Measurements from ENCODE around the gene CPD.
A peak's percentile ranks its signal among the peaks of the same experiment; 100 is the strongest.
"Not testable (repeated sequence)": the region's sequence is repeated elsewhere in the genome, so short reads cannot be mapped to it uniquely, and the experiment has no call there.

Gene CPD

GRCh38 chr17:30427611-30428010, 48.9 kb downstream of the CPD start:
- DNase-seq (ENCODE audit: low read depth in 2 of 2): no peak

GRCh38 chr17:30429155-30429554, 50.4 kb downstream of the CPD start:
- no peak for DNase-seq (ENCODE audit: low read depth in 2 of 2)

GRCh38 chr17:30433514-30433913, 54.8 kb downstream of the CPD start:
- no peak for DNase-seq (ENCODE audit: low read depth in 2 of 2)

- no peak for DNase-seq (ENCODE audit: low read depth in 2 of 2)
These were observed 58.0 kb downstream of the CPD start for GRCh38 chr17:30436729-30437128.

- DNase-seq (ENCODE audit: low read depth in 2 of 2): no peak
These were observed 65.0 kb downstream of the CPD start for GRCh38 chr17:30443721-30444120.

GRCh38 chr17:30446640-30447039, 67.9 kb downstream of the CPD start:
- not testable (repeated sequence) for DNase-seq (ENCODE audit: low read depth in 2 of 2)

GRCh38 chr17:30449480-30449879, 70.8 kb downstream of the CPD start:
- DNase-seq (ENCODE audit: low read depth in 2 of 2): no peak

GRCh38 chr17:30450125-30451027, 71.6 kb downstream of the CPD start:
- no peak for DNase-seq (ENCODE audit: low read depth in 2 of 2)

GRCh38 chr17:30454635-30455034, 75.9 kb downstream of the CPD start:
- no peak for DNase-seq (ENCODE audit: low read depth in 2 of 2)

GRCh38 chr17:30458371-30458770, 79.6 kb downstream of the CPD start:
- DNase-seq (ENCODE audit: low read depth in 2 of 2): no peak

GRCh38 chr17:30458797-30459413, 80.2 kb downstream of the CPD start:
- not testable (repeated sequence) for DNase-seq (ENCODE audit: low read depth in 2 of 2)

- no peak for DNase-seq (ENCODE audit: low read depth in 2 of 2)
These were observed 89.7 kb downstream of the CPD start for GRCh38 chr17:30468465-30468864.

- no peak for DNase-seq (ENCODE audit: low read depth in 2 of 2)
These were observed 93.6 kb downstream of the CPD start for GRCh38 chr17:30472238-30472890.

GRCh38 chr17:30475206-30475605, 96.5 kb downstream of the CPD start:
- no peak for DNase-seq (ENCODE audit: low read depth in 2 of 2)

GRCh38 chr17:30476726-30477082, 98.0 kb downstream of the CPD start:
- DNase-seq (ENCODE audit: low read depth in 2 of 2): peak in 1 of 2 donors; percentile 5

- DNase-seq (ENCODE audit: low read depth in 2 of 2): peak; percentile 79 to 88
These were observed 98.5 kb downstream of the CPD start, which contains the start of gene GOSR1 for GRCh38 chr17:30477083-30477773. Gene GOSR1, plus strand, starts transcription at chr17:30477408. Its CDS starts 26 bp downstream, at chr17:30477434.

- DNase-seq (ENCODE audit: low read depth in 2 of 2): no peak
These were observed 99.0 kb downstream of the CPD start for GRCh38 chr17:30477774-30478115.

GRCh38 chr17:30482555-30482954, 103.8 kb downstream of the CPD start:
- no peak for DNase-seq (ENCODE audit: low read depth in 2 of 2)

GRCh38 chr17:30483159-30483558, 104.4 kb downstream of the CPD start:
- no peak for DNase-seq (ENCODE audit: low read depth in 2 of 2)

GRCh38 chr17:30493780-30494179, 115.1 kb downstream of the CPD start:
- no peak for DNase-seq (ENCODE audit: low read depth in 2 of 2)

- no peak for DNase-seq (ENCODE audit: low read depth in 2 of 2)
These were observed 116.9 kb downstream of the CPD start for GRCh38 chr17:30495586-30495985.

GRCh38 chr17:30503558-30503957, 124.8 kb downstream of the CPD start:
- DNase-seq (ENCODE audit: low read depth in 2 of 2): no peak

All from stimulated activated CD4-positive, alpha-beta T cell treated with anti-CD3 and anti-CD28 coated beads, Interleukin-1b, Interleukin-23, amount 100 ng/mL, for 4 hours (primary cell).